GM18505 (cell line): ENCODE measurements around the gene TAF8.
A peak's percentile ranks its signal among the peaks of the same experiment; 100 is the strongest.
"Not testable (repeated sequence)": the region's sequence is repeated elsewhere in the genome, so short reads cannot be mapped to it uniquely, and the experiment has no call there.

Source experiments
- ATAC-seq: cut with Tn5 transposase; IDR thresholded peaks from one replicate; pipeline ENCODE4 v1.9.1; 2021; ENCODE audit not compliant: unreplicated experiment
- POLR2A ChIP-seq: IDR thresholded peaks from 4 replicates; pipeline ENCODE4 v1.6.1; 2011; ENCODE audit warnings: borderline replicate concordance; ENCODE audit not compliant: insufficient read depth, insufficient read length; ENCODE audit errors: extremely low read depth

The TAF8 gene

DNA sequence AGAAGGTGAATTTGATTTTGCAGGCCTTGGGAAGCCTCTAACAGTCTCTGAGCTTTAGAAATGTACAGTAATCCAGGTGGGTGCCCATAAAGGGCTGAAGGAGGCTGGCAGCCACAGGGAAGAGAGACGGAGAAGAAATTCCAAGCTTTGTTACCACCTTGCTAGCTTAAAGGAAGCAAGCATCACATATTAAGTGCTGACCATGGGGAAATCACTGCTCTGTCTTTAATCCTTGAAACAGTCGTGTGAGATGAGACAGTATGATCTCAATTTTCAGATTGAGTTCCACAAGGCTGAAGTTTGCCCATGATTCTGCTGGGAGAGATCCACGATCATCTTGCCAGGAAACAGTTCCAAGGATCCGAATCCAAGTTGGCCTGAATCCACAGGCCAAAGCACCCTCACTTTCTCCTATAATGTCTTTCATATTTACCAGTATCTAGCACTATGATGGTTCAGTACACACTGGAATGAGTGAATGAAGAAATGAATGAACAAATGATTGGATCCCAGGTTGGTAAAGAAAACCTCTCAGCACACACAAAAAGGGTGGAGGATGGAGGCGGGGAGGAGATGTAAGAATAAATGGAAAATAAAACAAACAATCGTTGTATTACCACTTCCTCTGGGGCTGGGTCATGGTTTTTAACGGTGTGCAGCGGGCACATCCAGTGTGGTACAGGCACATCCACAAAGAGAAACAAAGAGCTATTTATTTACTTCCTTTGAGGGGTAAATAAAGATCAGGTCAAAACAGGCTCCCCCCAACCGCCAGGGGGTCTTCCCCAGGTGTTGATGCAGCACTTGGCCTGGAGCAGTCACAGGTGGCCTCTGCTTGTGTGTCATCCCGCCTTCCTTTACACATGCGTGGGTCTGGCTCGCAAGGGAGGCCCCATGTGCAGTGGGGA, 28.2 kb upstream of the TAF8 start:
- no peak for TF ChIP-seq POLR2A
- peak; percentile 36 for ATAC-seq

- ATAC-seq, result no peak
- no peak for TF ChIP-seq POLR2A
Measured at GRCh38 chr6:42022755-42023384, 27.5 kb upstream of the TAF8 start.

DNA sequence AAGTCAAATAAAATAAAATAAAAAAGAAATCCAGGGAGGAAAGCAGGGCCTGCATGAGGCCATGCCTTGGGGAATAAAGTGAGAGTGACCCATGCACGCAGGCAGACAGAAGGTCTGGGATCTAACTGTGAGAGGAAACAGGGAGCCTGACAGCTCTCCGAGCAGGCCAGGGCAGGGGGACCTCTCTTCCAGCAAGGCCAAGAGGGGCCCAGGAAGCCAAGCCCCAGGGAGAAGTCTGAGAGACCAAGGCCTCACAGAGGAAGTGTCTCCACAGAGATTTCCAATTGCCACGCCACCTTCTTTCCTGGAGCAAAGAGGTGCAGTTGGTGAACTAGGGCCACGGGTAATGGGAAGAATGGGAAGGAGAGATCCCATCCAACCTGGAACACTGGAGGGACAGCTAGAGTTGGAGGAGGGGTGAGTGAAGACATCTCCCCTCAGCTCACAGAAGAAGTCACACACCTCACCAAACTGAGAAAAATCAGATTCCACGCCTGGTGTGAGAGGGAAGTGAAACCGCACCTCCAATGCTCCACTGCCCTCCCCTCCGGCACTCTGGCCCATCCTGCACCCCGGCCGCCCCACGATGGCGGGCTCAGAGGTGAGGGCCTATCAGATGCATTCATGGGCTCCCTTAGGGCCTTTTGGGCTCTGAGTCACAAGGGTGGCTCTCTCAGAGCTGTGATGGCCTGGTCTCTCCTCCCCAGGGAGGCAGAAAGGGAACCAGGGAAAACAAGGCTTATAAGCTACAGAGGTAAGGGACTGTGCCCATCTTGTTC, 25.1 kb upstream of the TAF8 start:
- ATAC-seq, result peak; percentile 60

DNA sequence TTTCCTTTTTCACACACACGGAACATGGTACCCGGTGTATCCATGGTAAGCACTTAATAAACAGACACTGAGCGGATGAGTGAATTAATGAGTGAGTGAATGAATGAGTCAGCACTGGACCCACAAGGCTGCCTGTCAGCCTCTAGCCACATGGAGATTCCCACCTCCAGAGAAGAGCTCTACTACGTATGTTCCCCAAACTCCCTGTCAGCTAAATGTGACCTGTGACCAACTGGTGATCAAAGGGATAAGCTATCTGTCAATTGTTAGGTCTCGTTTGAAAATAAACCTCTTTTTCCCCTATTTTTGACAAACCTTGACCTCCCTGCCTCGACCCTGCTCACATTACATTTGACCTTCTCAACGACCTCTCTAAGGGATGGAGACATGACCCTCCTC, 24.5 kb upstream of the TAF8 start:
- no peak for TF ChIP-seq POLR2A
- ATAC-seq, result peak; percentile 3

More for the DNA sequence above, 25.1 kb upstream of the TAF8 start:
- TF ChIP-seq POLR2A, result peak; percentile 53

- TF ChIP-seq POLR2A, result no peak
- no peak for ATAC-seq
Measured at GRCh38 chr6:42026540-42026939, 23.8 kb upstream of the TAF8 start.

- no peak for ATAC-seq
- TF ChIP-seq POLR2A, result no peak
Measured at GRCh38 chr6:42028234-42029061, 21.9 kb upstream of the TAF8 start.

DNA sequence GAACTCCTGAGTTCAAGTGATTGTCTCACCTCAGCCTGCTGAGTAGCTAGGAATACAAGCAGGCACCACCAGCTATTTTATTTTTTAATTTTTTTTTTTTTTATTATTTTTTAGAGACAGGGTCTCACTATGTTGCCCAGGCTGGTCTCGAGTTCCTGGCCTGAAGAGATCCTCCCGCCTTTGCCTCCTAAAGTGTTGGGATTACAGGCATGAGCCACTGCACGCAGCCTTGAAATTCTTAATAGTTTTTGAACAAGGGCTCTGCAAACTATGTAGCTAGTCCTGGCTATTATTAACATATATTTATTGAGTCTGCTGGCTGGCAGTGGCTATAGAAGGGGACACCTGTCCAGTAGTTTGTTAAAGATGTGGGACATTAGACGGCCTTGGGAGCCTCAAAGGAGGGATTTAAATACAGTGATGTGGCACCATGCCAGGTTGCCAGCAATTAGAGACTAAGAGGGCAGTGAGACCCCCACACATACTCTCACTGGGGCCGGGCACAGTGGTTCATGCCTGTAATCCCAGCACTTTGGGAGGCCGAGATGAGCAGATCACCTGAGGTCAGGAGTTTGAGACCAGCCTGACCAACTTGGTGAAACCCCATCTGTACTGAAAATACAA, 21.1 kb upstream of the TAF8 start:
- no peak for TF ChIP-seq POLR2A

GRCh38 chr6:42029881-42030280, 20.4 kb upstream of the TAF8 start:
- no peak for TF ChIP-seq POLR2A
- ATAC-seq, result no peak

More for the DNA sequence above, 21.1 kb upstream of the TAF8 start:
- ATAC-seq, result no peak

GRCh38 chr6:42030585-42031506, 19.5 kb upstream of the TAF8 start:
- no peak for ATAC-seq
- TF ChIP-seq POLR2A, result no peak

DNA sequence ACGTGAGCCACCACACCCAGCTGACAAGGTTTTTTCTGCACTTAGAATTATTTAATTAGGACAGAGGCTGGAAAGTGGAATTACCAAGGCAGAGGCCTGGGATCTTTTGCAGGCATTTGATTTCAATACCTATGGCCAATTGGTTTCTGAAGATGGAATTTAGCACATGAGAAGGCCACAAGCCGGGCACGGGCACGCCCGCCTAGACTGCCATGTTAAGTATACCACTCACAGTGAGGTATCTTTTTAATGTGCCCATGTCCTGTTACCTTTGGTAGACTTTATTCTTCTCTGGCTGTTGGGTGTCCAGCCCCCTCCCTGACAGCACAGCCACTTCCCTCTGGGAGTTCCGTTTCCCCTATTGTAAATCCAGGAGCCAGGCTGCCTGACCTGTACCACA, 18.0 kb upstream of the TAF8 start:
- TF ChIP-seq POLR2A, result no peak

DNA sequence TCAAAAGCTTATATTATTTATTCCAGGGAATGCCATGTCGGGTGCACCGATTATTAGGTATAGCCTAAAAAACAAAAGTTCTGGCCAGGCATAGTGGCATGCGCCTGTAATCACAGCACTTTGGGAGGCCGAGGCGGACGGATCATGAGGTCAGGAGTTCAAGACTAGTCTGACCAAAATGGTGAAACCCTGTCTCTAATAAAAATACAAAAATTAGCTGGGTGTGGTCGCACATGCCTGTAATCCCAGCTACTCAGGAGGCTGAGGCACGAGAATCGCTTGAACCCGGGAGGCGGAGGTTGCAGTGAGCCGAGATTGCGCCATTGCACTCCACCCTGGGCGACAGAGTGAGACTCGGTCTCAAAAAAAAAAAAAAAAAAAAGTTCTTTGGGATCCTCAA, 12.7 kb upstream of the TAF8 start:
- not testable (repeated sequence) for ATAC-seq

More for the DNA sequence above, 18.0 kb upstream of the TAF8 start:
- no peak for ATAC-seq
